Neutrophil (primary cell): ENCODE data around the gene TUT4.

Experiments used
- H3K27ac ChIP-seq: fragments of 200-600 bp; sonication (generic); 2 replicates; pipeline ENCODE4 v1.5.1; 2016; ENCODE audit warnings: mild to moderate bottlenecking, moderate library complexity
- H3K27me3 ChIP-seq: fragments of 200-600 bp; sonication (generic); 2 replicates; pipeline ENCODE4 v1.6.0; 2016; ENCODE audit warnings: mild to moderate bottlenecking
- H3K36me3 ChIP-seq: fragments of 200-600 bp; sonication (generic); 2 replicates; pipeline ENCODE4 v1.5.1; 2017
- H3K4me1 ChIP-seq, 2 experiments: fragments of 200-600 bp in 1 of 2; sonication (generic) in 1 of 2; 1 replicate in 1 of 2; 2 replicates in 1 of 2; pipeline versions ENCODE4 v1.5.1 to v1.6.1; 2013 to 2016; ENCODE audit warnings: low read depth in 1 of 2, low read length in 1 of 2, mild to moderate bottlenecking in 1 of 2, moderate library complexity in 1 of 2; ENCODE audit not compliant: control insufficient read depth in 1 of 2, insufficient read depth in 1 of 2
- H3K4me3 ChIP-seq, 2 experiments: fragments of 200-600 bp in 1 of 2; sonication (generic) in 1 of 2; 1 replicate in 1 of 2; 2 replicates in 1 of 2; pipeline ENCODE4 v1.5.1; 2013 to 2016; ENCODE audit warnings: low read depth in 1 of 2, low read length in 1 of 2, mild to moderate bottlenecking in 1 of 2, moderate library complexity in 1 of 2
- H3K9me3 ChIP-seq: fragments of 200-600 bp; sonication (generic); 2 replicates; pipeline ENCODE4 v1.5.1; 2016
- CTCF ChIP-seq: fragments of 200-600 bp; sonication (generic); IDR thresholded peaks from 2 replicates; pipeline ENCODE4 v1.5.1; 2016; ENCODE audit warnings: antibody characterized with exemption

TUT4 gene

GRCh38 chr1:52518962-52519361, 33.9 kb downstream of the TUT4 start:
- Histone ChIP-seq H3K4me1 (peaks cover 0 to 3% of the 10 kb centered on the region in 2 experiments), H3K36me3 (peaks cover 14% of the 10 kb centered on the region), H3K4me3 (no peak overlapping the region), H3K27ac (no peak overlapping the region), H3K27me3 (no peaks in the 10 kb centered on the region), H3K9me3 (no peaks in the 10 kb centered on the region)
- TF ChIP-seq CTCF, result no peak

DNA sequence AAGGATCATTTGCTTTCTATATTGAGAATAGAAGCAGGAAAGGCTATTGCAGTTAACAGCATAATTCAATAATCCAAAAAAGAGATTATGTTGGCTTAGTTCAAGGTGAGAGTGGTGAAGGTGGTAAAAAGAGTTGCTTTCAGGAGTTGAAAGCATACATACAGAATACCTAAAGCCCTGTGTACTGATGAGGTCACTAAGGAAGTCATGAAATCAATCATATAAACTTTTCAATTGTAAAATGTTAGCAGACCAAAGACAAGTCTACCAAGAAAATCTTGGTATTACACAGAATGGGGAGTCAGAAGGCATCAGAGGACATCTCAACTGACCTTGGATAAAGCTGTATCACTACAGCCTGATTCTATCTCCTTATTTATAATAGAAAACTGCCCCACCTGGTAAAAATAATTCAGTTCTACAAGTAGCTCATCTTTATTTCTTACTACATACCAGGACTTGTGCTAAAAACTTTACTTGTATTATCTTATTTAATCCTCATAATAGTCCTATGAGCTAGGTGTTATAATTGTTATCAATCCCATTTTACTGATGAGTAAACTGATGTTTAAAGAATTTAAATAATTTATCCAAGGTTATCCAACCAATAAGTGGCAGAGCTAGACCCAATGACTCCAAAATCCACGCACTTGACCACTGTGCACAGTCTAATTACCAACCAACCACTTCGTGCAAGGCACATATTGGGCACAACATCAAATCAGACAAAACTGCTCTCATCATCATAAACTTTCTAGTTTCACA, 40.9 kb downstream of the TUT4 start:
- Histone ChIP-seq H3K4me1 (no peaks in the 10 kb centered on the region), H3K36me3 (peaks cover 30% of the 10 kb centered on the region), H3K9me3 (no peaks in the 10 kb centered on the region), H3K4me3 (no peak overlapping the region), H3K27ac (no peak overlapping the region), H3K27me3 (no peaks in the 10 kb centered on the region)
- no peak for TF ChIP-seq CTCF

GRCh38 chr1:52511439-52511838, 41.5 kb downstream of the TUT4 start:
- Histone ChIP-seq H3K4me3 (no peak overlapping the region), H3K36me3 (peaks cover 30% of the 10 kb centered on the region), H3K9me3 (no peaks in the 10 kb centered on the region), H3K4me1 (no peaks in the 10 kb centered on the region), H3K27me3 (no peaks in the 10 kb centered on the region), H3K27ac (no peak overlapping the region)
- TF ChIP-seq CTCF, result no peak

DNA sequence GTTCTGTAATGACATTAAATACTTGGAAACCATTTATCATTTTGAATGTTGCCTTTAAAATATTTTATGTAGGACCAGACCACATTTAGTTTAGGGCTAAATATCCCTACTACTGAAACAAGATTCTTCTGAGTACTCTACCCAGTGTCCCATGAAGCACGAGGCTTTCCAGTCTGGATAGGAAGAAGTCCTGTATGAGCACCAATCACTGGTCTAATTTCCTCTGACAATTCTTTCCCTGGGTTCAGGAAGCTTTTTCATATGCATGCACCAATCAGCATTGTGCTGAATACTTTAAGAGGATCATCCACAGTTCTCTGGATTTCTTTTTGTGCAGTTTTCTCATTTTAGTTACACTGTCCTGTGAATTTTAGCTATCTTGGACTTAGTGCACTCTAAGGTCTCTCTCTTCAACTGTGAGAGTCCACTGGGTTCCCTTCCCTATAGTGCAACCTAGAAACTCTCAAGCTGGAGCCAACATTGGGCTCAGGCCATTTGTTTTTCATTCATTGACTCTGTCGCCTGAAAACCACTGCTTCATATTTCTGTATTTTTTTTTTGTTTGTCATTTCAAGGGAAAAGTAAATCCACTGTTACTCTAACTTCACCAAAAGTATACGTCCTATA, 45.9 kb downstream of the TUT4 start:
- no peaks in the 10 kb centered on the region for H3K4me1 ChIP-seq
- no peak overlapping the region for H3K4me3 ChIP-seq
- H3K36me3 ChIP-seq, result peaks cover 17% of the 10 kb centered on the region
- H3K9me3 ChIP-seq, result no peaks in the 10 kb centered on the region
- no peak for TF ChIP-seq CTCF
- H3K27me3 ChIP-seq, result no peaks in the 10 kb centered on the region
- no peak overlapping the region for H3K27ac ChIP-seq

- Histone ChIP-seq H3K4me1 (no peaks in the 10 kb centered on the region), H3K27ac (no peak overlapping the region), H3K9me3 (no peaks in the 10 kb centered on the region), H3K27me3 (no peaks in the 10 kb centered on the region), H3K4me3 (no peak overlapping the region), H3K36me3 (peaks cover 13% of the 10 kb centered on the region)
- TF ChIP-seq CTCF, result no peak
Measured at GRCh38 chr1:52506349-52506748, 46.5 kb downstream of the TUT4 start.
